HAP-1 (cell line): Measurements from ENCODE around the gene JCHAIN.
"Not testable (repeated sequence)": the region's sequence is repeated elsewhere in the genome, so short reads cannot be mapped to it uniquely, and the experiment has no call there.

Experiments
- DNase-seq, 2 experiments: peaks; one replicate each; pipeline ENCODE4 v3.0.0-alpha.2; 2016 to 2020; ENCODE audit warnings: low spot score in 2 of 2
- H3K27me3 ChIP-seq: fragments of 250-450 bp; sonication (Bioruptor Pico); 2 replicates; pipeline ENCODE4 v1.5.1; 2020; ENCODE audit warnings: low read depth, mild to moderate bottlenecking, moderate library complexity
- H3K36me3 ChIP-seq: fragments of 250-450 bp; sonication (Bioruptor Pico); replicated peaks from 2 replicates; pipeline ENCODE4 v1.5.1; 2020; ENCODE audit warnings: mild to moderate bottlenecking
- H3K4me1 ChIP-seq: fragments of 250-450 bp; sonication (Bioruptor Pico); 2 replicates; pipeline ENCODE4 v1.5.1; 2020; ENCODE audit warnings: mild to moderate bottlenecking
- H3K4me3 ChIP-seq: fragments of 250-450 bp; sonication (Bioruptor Pico); 2 replicates; pipeline ENCODE4 v1.5.1; 2020; ENCODE audit warnings: mild to moderate bottlenecking, moderate library complexity
- H3K9me3 ChIP-seq: fragments of 250-450 bp; sonication (Bioruptor Pico); 2 replicates; pipeline ENCODE4 v1.5.1; 2020; ENCODE audit warnings: mild to moderate bottlenecking, moderate library complexity
- in situ Hi-C: fragments of 300-500 bp; cut with MboI; formaldehyde crosslinking; loops from 3 replicates; pipeline ENCODE4 v1.14.3; 2020; ENCODE audit warnings: low sequenced_read_pairs, inconsistent platforms, mixed read lengths

Gene JCHAIN

GRCh38 chr4:70704215-70704930 lies 38.1 kb upstream of the JCHAIN start:
- DNase-seq, result peak; percentile 71 to 90
- in situ Hi-C loops, result no loop called here
- no peaks in the 10 kb centered on the region for H3K36me3 ChIP-seq
- peaks cover 26% of the 10 kb centered on the region for H3K4me1 ChIP-seq
- H3K9me3 ChIP-seq, result no peaks in the 10 kb centered on the region
- H3K4me3 ChIP-seq, result peak overlapping the region; percentile 51
- no peaks in the 10 kb centered on the region for H3K27me3 ChIP-seq

GRCh38 chr4:70703619-70704214 lies 37.4 kb upstream of the JCHAIN start:
- in situ Hi-C loops, result no loop called here
- peaks cover 19% of the 10 kb centered on the region for H3K4me1 ChIP-seq
- H3K9me3 ChIP-seq, result no peaks in the 10 kb centered on the region
- H3K27me3 ChIP-seq, result no peaks in the 10 kb centered on the region
- H3K36me3 ChIP-seq, result no peaks in the 10 kb centered on the region
- DNase-seq, result peak in 1 of 2 experiments; percentile 39
- peak overlapping the region; percentile 51 for H3K4me3 ChIP-seq

- H3K4me3 ChIP-seq, H3K9me3 ChIP-seq, H3K36me3 ChIP-seq, H3K27me3 ChIP-seq, in situ Hi-C loops, DNase-seq: not testable (repeated sequence)
- H3K4me1 ChIP-seq, result peaks cover 19% of the 10 kb centered on the region
These were observed 36.3 kb upstream of the JCHAIN start for GRCh38 chr4:70702592-70702991.

- no peaks in the 10 kb centered on the region for H3K36me3 ChIP-seq
- in situ Hi-C loops, result no loop called here
- no peaks in the 10 kb centered on the region for H3K9me3 ChIP-seq
- no peaks in the 10 kb centered on the region for H3K27me3 ChIP-seq
- peaks cover 9% of the 10 kb centered on the region for H3K4me1 ChIP-seq
- no peak overlapping the region for H3K4me3 ChIP-seq
- DNase-seq, result no peak
These were observed 35.0 kb upstream of the JCHAIN start for GRCh38 chr4:70701271-70701670.

- no peak overlapping the region for H3K4me3 ChIP-seq
- no peaks in the 10 kb centered on the region for H3K9me3 ChIP-seq
- no peaks in the 10 kb centered on the region for H3K27me3 ChIP-seq
- DNase-seq, result no peak
- H3K36me3 ChIP-seq, result no peaks in the 10 kb centered on the region
- peaks cover 9% of the 10 kb centered on the region for H3K4me1 ChIP-seq
- in situ Hi-C loops, result no loop called here
These were observed 34.4 kb upstream of the JCHAIN start for GRCh38 chr4:70700712-70701111.

GRCh38 chr4:70698435-70698834 lies 32.1 kb upstream of the JCHAIN start:
- DNase-seq, H3K4me3 ChIP-seq, H3K36me3 ChIP-seq, H3K27me3 ChIP-seq, H3K4me1 ChIP-seq, in situ Hi-C loops, H3K9me3 ChIP-seq: not testable (repeated sequence)

- H3K4me3 ChIP-seq, H3K9me3 ChIP-seq, H3K27me3 ChIP-seq, DNase-seq, in situ Hi-C loops: not testable (repeated sequence)
- Histone ChIP-seq H3K36me3 (peaks cover 10% of the 10 kb centered on the region), H3K4me1 (peaks cover 15% of the 10 kb centered on the region)
These were observed 28.3 kb upstream of the JCHAIN start for GRCh38 chr4:70694633-70695032.

- no peaks in the 10 kb centered on the region for H3K27me3 ChIP-seq
- DNase-seq, result no peak
- H3K36me3 ChIP-seq, result peaks cover 10% of the 10 kb centered on the region
- no peaks in the 10 kb centered on the region for H3K9me3 ChIP-seq
- H3K4me3 ChIP-seq, result no peak overlapping the region; the same call in 1 of the 2 replicates
- in situ Hi-C loops, result no loop called here
- peaks cover 23% of the 10 kb centered on the region for H3K4me1 ChIP-seq
These were observed 25.4 kb upstream of the JCHAIN start for GRCh38 chr4:70691661-70692060.

- no peaks in the 10 kb centered on the region for H3K27me3 ChIP-seq
- in situ Hi-C loops, result no loop called here
- H3K36me3 ChIP-seq, result peaks cover 10% of the 10 kb centered on the region
- peak overlapping the region; percentile 85 for H3K4me3 ChIP-seq
- peak in 1 of 2 experiments; percentile 35 for DNase-seq
- H3K4me1 ChIP-seq, result peaks cover 23% of the 10 kb centered on the region
- no peaks in the 10 kb centered on the region for H3K9me3 ChIP-seq
These were observed 22.5 kb upstream of the JCHAIN start for GRCh38 chr4:70688795-70689231.

- in situ Hi-C loops, result no loop called here
- Histone ChIP-seq H3K4me1 (peaks cover 23% of the 10 kb centered on the region), H3K36me3 (peaks cover 10% of the 10 kb centered on the region), H3K9me3 (no peaks in the 10 kb centered on the region), H3K27me3 (no peaks in the 10 kb centered on the region), H3K4me3 (peak within 1 kb of the TSS; percentile 85)
- peak; percentile 95 to 96 for DNase-seq
These were observed 21.8 kb upstream of the JCHAIN start, which contains the start of gene UTP3 for GRCh38 chr4:70687821-70688794. UTP3 (plus strand) TSS chr4:70688532; CDS start chr4:70688678, 146 bp downstream.

GRCh38 chr4:70687392-70687791 lies 21.1 kb upstream of the JCHAIN start:
- Histone ChIP-seq H3K4me3 (peak overlapping the region; percentile 85), H3K36me3 (peaks cover 10% of the 10 kb centered on the region), H3K27me3 (no peaks in the 10 kb centered on the region), H3K9me3 (no peaks in the 10 kb centered on the region), H3K4me1 (peaks cover 23% of the 10 kb centered on the region)
- in situ Hi-C loops, result no loop called here
- no peak for DNase-seq

GRCh38 chr4:70682142-70682541 lies 15.8 kb upstream of the JCHAIN start:
- H3K4me3 ChIP-seq, H3K4me1 ChIP-seq, DNase-seq, in situ Hi-C loops, H3K27me3 ChIP-seq, H3K9me3 ChIP-seq, H3K36me3 ChIP-seq: not testable (repeated sequence)

GRCh38 chr4:70681704-70682103 lies 15.4 kb upstream of the JCHAIN start:
- no peak for DNase-seq
- in situ Hi-C loops, result no loop called here
- Histone ChIP-seq H3K9me3 (no peaks in the 10 kb centered on the region), H3K36me3 (no peaks in the 10 kb centered on the region), H3K4me3 (no peak overlapping the region), H3K4me1 (no peaks in the 10 kb centered on the region; the same call in 1 of the 2 replicates), H3K27me3 (no peaks in the 10 kb centered on the region; the same call in 1 of the 2 replicates)
